ENCODE results near the gene PGM2L1. TPM values are rescaled to one million over a fixed set of nuclear protein-coding genes. Genes with fewer than 3 reads are reported as not detected.

PGM2L1 gene
- total RNA-seq, 1 experiment from 2014 or later = 0.75 TPM

DNA sequence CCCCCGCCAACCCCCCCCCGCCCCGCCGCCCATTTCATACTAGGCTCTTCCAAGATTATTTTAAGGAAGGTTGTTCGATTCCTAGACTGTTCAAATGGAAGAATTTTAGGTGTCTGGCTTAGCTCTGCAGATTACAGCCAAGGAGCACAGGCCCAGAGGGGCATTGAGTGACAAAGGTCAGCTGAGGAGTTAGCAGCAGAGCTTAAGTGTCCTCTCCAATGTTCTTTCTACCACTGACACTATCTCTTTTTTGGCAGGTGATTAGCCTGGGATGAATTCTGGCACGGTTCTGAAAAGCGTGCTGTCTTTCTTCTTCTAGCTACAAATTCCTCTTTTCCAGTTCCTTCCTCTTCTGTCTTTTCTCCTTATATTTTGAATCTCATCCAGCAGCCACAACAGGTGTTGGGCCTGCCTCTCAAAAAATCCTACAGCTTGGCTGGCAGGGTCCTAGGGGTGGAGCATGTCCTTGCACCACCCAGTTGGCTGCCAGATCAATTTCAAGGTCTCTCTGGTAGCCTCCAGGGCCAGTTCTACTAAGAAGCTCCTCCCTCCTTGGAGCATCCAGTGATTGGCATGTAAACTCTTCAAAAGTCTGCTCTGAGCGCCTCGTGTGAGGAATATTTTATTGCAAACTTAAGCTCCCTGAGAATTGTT is 46.1 kb upstream of the PGM2L1 start:
- ChIA-PET CTCF (interaction anchor here (0.6 to 13.6 kb wide), 12 partner anchors 9 to 818 kb away, joined by 3 to 447 read pairs (median 3); no protein-coding TSS in a partner anchor), POLR2A (interaction anchor here (0.6 to 2.4 kb wide), 2 partner anchors 167 to 189 kb away, joined by 3 to 10 read pairs; no protein-coding TSS in a partner anchor)
- H3K27me3 Mint-ChIP-seq (ENCODE audit: insufficient read depth, unreplicated experiment) = no peaks in the 10 kb centered on the region
- peaks cover 16% of the 10 kb centered on the region for H3K4me1 Mint-ChIP-seq (ENCODE audit: insufficient read depth, unreplicated experiment)
- intact Hi-C loops (cut with micrococcal nuclease) = no loop called here
- TF ChIP-seq CTCF (IDR thresholded peaks at IDR 0.05; ENCODE audit: unreplicated experiment) = no peak
- DNase-seq (ENCODE audit: unreplicated experiment) = no peak
- no peak overlapping the region for H3K4me3 Mint-ChIP-seq (ENCODE audit: unreplicated experiment)
- H3K27ac Mint-ChIP-seq (ENCODE audit: low read depth, unreplicated experiment) = peak overlapping the region; percentile 32
- no TSS peak for BruUV-seq (replicated peaks)
- no peaks in the 10 kb centered on the region for H3K36me3 Mint-ChIP-seq (ENCODE audit: insufficient read depth, unreplicated experiment)
- H3K9me3 Mint-ChIP-seq (ENCODE audit: unreplicated experiment) = no peaks in the 10 kb centered on the region

- ChIA-PET CTCF (interaction anchor here (0.6 to 13.6 kb wide), 16 partner anchors 10 to 1282 kb away, joined by 3 to 447 read pairs (median 3); no protein-coding TSS in a partner anchor), POLR2A (interaction anchor here (0.5 to 2.4 kb wide), 3 partner anchors 12 to 294 kb away, joined by 3 to 10 read pairs (median 3); no protein-coding TSS in a partner anchor)
- intact Hi-C loops (cut with micrococcal nuclease) = loop anchor here (1.0 kb wide), 2 partner anchors 55 to 188 kb away; no protein-coding TSS in a partner anchor
- peak overlapping the region; percentile 47 for H3K27ac Mint-ChIP-seq (ENCODE audit: low read depth, unreplicated experiment)
- H3K36me3 Mint-ChIP-seq (ENCODE audit: insufficient read depth, unreplicated experiment) = no peaks in the 10 kb centered on the region
- peak; percentile 71 for DNase-seq (ENCODE audit: unreplicated experiment)
- TF ChIP-seq CTCF (IDR thresholded peaks at IDR 0.05; ENCODE audit: unreplicated experiment) = peak; percentile 53
- peaks cover 11% of the 10 kb centered on the region for H3K4me1 Mint-ChIP-seq (ENCODE audit: insufficient read depth, unreplicated experiment)
- H3K27me3 Mint-ChIP-seq (ENCODE audit: insufficient read depth, unreplicated experiment) = no peaks in the 10 kb centered on the region
- no peaks in the 10 kb centered on the region for H3K9me3 Mint-ChIP-seq (ENCODE audit: unreplicated experiment)
- no peak overlapping the region for H3K4me3 Mint-ChIP-seq (ENCODE audit: unreplicated experiment)
- BruUV-seq (replicated peaks) = no TSS peak
Measured at GRCh38 chr11:74443071-74443864, 45.0 kb upstream of the PGM2L1 start.

GRCh38 chr11:74442636-74443035 is 44.4 kb upstream of the PGM2L1 start:
- Mint-ChIP-seq H3K9me3 (ENCODE audit: unreplicated experiment) (no peaks in the 10 kb centered on the region), H3K36me3 (ENCODE audit: insufficient read depth, unreplicated experiment) (no peaks in the 10 kb centered on the region), H3K27me3 (ENCODE audit: insufficient read depth, unreplicated experiment) (no peaks in the 10 kb centered on the region), H3K27ac (ENCODE audit: low read depth, unreplicated experiment) (peak overlapping the region; percentile 47), H3K4me1 (ENCODE audit: insufficient read depth, unreplicated experiment) (peaks cover 11% of the 10 kb centered on the region), H3K4me3 (ENCODE audit: unreplicated experiment) (no peak overlapping the region)
- no peak for TF ChIP-seq CTCF (IDR thresholded peaks at IDR 0.05; ENCODE audit: unreplicated experiment)
- intact Hi-C loops (cut with micrococcal nuclease) = loop anchor here (1.0 kb wide), 2 partner anchors 54 to 187 kb away; no protein-coding TSS in a partner anchor
- DNase-seq (ENCODE audit: unreplicated experiment) = no peak
- ChIA-PET CTCF (interaction anchor here (0.6 to 13.1 kb wide), 11 partner anchors 9 to 189 kb away, joined by 3 to 210 read pairs (median 4); no protein-coding TSS in a partner anchor), POLR2A (interaction anchor here (0.5 kb wide), 1 partner anchor 11 kb away, joined by 3 read pairs; no protein-coding TSS in a partner anchor)
- no TSS peak for BruUV-seq (replicated peaks)

DNA sequence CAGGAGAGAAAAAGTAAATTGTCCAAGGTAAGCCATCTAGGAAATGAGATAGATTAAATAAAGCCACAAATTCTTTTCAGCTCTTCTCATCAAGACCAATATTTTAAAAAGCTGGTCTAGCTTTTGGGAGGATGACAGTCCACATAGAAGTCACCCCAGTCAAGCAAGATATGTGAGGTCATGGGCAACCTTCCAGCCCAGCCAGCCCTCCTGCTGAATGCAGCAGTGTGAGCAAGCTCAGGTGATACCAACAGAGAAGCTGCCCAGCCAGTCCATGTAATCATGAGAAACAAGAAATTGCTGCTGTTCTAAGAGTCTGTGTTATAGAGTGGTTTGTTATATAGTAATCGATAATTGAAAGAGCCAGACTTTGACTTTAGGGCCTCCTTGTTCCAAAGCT is 40.4 kb upstream of the PGM2L1 start:
- H3K27me3 Mint-ChIP-seq (ENCODE audit: insufficient read depth, unreplicated experiment) = no peaks in the 10 kb centered on the region
- H3K36me3 Mint-ChIP-seq (ENCODE audit: insufficient read depth, unreplicated experiment) = no peaks in the 10 kb centered on the region
- no peak overlapping the region for H3K4me3 Mint-ChIP-seq (ENCODE audit: unreplicated experiment)
- ChIA-PET POLR2A (interaction anchor here (0.6 to 0.8 kb wide), 2 partner anchors 54 to 186 kb away, joined by 3 read pairs; no protein-coding TSS in a partner anchor), CTCF (interaction anchor here (0.8 to 2.0 kb wide), 4 partner anchors 9 to 183 kb away, joined by 3 to 9 read pairs (median 5); no protein-coding TSS in a partner anchor)
- TF ChIP-seq CTCF (IDR thresholded peaks at IDR 0.05; ENCODE audit: unreplicated experiment) = no peak
- H3K9me3 Mint-ChIP-seq (ENCODE audit: unreplicated experiment) = no peaks in the 10 kb centered on the region
- peaks cover 17% of the 10 kb centered on the region for H3K4me1 Mint-ChIP-seq (ENCODE audit: insufficient read depth, unreplicated experiment)
- intact Hi-C loops (cut with micrococcal nuclease) = no loop called here
- no peak overlapping the region for H3K27ac Mint-ChIP-seq (ENCODE audit: low read depth, unreplicated experiment)
- no TSS peak for BruUV-seq (replicated peaks)
- DNase-seq (ENCODE audit: unreplicated experiment) = no peak

All from MCF 10A (cell line).